GM18909 (cell line): ENCODE measurements around the gene NAGA.
A peak's percentile ranks its signal among the peaks of the same experiment; 100 is the strongest.
"Not testable (repeated sequence)": the region's sequence is repeated elsewhere in the genome, so short reads cannot be mapped to it uniquely, and the experiment has no call there.

Experiments used
- ATAC-seq: cut with Tn5 transposase; IDR thresholded peaks from one replicate; pipeline ENCODE4 v1.9.1; 2021; ENCODE audit warnings: mild to moderate bottlenecking; ENCODE audit not compliant: unreplicated experiment, poor library complexity

NAGA gene

GRCh38 chr22:42070517-42071422, at the start of gene NAGA:
Gene NAGA, minus strand, starts transcription at chr22:42070812. Its CDS starts 515 bp downstream, at chr22:42070297.
- peak; percentile 87 for ATAC-seq

DNA sequence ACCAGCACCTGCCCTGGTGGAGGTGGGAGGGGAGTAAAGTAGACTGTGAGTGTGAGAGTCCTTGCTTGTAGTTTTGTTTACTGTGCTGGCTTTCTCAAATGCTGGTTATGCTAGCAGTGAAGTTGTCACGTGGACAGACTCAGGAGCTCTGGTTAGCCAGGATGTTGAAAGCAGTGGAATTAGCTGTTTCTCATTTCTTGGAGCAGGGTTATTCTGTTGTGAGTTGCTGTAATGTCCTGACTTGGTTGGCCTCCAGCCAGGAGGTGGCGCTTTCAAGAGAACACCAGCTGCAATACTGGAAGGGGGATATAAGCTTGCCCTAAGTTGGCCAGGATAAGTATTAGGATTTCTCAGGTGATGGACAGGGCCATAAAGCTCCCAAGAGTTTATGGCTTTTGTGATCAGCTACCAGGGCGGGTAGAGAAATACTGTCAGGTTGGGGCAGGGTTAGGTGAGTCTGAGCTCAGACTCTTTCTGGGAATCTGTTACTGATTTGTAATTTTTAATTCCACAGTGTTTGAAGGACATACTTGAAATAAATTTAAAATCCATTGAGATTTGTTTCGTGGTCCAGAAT, 46.3 kb upstream of the NAGA start:
- no peak for ATAC-seq

- ATAC-seq: not testable (repeated sequence)
These were observed 44.8 kb upstream of the NAGA start for GRCh38 chr22:42115420-42115830.

GRCh38 chr22:42114721-42115120, 44.1 kb upstream of the NAGA start:
- ATAC-seq: no peak

DNA sequence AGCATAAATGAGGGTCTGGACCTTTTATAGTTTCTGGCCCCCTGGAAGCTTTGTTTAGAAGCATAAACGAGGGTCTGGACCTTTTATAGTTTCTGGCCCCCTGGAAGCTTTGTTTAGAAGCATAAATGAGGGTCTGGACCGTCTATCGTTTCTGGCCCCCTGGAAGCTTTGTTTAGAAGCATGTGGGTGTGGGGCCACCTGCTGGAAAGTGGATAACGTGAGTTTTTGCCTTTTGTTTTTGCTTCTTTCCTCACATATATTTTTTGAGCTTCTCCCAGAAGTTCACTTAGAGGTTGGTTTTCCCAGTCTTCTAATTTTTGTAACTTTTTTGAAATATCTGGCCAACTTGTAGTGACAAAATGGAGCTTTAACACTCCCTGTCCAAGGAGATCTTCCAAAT, 42.2 kb upstream of the NAGA start:
- ATAC-seq: not testable (repeated sequence)

DNA sequence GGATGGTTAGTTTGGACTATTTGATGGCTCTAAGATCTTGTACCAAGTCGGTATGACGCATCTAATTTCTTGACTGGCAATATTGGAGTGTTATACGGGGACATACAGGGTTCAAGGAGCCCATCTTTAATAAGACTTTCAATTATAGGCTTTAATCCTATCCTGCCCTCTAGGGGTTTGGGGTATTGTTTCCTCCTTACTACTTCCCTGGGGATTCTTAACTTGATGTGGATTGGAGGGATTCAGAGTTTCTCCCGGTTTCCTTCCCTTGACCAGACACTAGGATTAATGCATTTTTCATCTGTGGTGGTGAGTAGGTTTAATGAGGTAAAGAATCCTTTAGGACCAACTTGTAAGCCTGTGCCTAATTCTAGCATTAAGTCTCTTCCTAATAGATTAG, 41.2 kb upstream of the NAGA start:
- ATAC-seq: no peak

GRCh38 chr22:42108848-42109247, 38.2 kb upstream of the NAGA start:
- no peak for ATAC-seq

DNA sequence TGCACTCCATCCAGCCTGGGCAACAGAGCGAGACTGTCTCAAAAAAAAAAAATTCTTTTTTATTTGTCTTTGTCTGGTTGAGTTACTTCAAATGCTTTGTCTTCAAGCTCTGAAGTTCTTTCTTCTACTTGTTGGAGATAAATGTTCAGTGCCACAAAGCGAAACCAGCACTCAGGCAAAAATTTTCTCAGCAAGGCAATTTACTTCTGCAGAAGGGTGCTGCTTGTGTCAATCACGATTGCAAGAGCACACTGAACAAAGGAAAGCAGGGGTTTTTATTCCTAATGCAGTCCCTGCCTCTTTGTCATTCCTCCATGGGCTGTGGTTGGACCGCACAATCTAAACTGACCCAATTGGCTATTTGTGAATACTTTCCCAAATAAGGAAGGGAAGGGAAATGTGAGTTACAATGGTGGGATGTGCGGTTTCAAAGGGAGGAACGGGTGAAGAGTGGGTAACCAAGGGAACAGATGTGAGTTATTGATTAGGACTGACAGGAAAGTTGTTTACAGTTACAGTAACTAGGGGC, 33.8 kb upstream of the NAGA start:
- ATAC-seq: not testable (repeated sequence)

- no peak for ATAC-seq
These were observed 30.6 kb upstream of the NAGA start for GRCh38 chr22:42101199-42101598.

- ATAC-seq: no peak
These were observed 20.8 kb upstream of the NAGA start for GRCh38 chr22:42091455-42091782.

DNA sequence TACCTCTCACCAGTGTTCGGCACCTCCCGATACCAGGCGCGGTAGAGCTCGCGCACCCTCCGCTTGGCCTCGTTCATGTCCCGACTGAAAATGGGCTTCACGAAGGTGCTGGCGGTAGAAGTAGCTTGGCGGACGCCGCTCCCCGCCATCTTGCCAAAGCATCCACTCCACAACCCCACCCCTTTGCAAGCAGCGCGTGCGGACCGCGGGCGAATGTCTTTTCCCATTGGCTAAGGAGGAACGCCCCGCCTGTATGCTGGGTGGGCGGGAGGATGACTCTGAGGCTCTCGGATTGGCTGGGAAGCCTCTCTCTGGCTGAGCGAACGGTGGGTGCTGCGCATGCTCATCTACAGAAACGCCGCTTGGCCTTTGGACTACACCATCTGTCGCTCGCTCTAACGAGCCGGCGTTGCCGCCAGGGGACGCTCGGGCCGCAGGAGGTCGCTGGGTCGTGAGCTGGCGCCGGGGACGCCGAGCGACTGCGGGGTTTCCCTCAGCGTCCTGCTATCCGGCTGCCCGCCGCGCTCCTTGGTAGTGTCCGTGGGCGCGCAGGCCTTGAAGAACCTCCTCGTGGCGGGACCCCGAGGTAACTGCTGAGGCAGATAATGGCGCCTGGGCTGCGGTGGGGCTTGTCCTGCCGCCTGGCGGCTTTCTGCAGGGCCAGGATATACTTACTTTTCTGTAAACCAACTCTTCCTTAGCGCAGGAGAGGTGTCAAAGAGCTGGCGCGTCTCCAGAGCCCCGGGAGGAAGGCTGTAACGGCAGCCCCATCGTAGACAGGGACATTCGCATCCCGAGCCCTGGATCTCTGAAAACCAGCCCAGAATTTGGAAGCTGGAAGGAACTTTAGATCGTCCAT, 20.2 kb upstream of the NAGA start, which contains the start of gene NDUFA6:
TSS of gene NDUFA6 (minus strand) at position 177 of the 859 bp plus-strand sequence. CDS start at position 149, 28 bp downstream.
- peak; percentile 95 for ATAC-seq

- no peak for ATAC-seq
These were observed 15.4 kb upstream of the NAGA start for GRCh38 chr22:42086051-42086450.

GRCh38 chr22:42084874-42085273, 14.3 kb upstream of the NAGA start:
- no peak for ATAC-seq

DNA sequence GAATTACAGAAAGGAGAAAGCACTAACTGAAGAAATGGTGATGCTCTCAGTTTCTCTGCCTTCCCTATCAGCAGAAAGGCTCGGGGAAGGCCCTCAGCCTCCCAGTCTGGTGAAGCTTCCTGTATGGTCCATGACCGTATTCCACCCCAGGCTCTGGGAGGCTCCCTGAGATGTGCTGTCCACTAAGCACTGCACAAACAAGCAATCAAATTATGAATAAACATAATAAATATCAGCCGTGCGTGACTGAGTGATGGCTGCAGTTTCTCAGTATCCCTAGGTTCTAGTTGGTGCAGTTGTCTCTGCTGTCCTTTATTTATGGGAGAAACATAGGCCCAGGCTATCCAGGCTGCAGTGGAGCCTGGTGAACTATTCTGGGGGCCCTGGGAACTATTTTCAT, 12.5 kb upstream of the NAGA start:
- no peak for ATAC-seq

DNA sequence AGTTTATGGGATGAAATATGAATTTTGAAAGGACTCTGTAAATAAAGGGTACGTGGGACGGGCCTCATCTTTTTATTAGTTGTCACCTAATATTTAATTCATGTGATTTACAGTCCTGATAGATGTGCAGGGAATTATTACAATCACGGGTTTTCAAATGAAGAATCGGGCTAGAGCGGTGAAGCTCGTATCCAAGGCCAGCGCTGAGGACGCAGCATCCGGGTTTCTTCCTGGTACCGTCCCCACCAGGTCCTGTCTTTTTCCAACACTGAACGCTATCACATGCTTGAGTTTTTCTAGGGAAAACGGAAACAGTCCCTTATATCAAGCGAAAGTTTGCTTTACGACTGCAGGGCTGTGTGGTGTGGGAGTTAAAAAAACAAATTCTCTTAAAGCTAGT, 9.7 kb upstream of the NAGA start:
- no peak for ATAC-seq

DNA sequence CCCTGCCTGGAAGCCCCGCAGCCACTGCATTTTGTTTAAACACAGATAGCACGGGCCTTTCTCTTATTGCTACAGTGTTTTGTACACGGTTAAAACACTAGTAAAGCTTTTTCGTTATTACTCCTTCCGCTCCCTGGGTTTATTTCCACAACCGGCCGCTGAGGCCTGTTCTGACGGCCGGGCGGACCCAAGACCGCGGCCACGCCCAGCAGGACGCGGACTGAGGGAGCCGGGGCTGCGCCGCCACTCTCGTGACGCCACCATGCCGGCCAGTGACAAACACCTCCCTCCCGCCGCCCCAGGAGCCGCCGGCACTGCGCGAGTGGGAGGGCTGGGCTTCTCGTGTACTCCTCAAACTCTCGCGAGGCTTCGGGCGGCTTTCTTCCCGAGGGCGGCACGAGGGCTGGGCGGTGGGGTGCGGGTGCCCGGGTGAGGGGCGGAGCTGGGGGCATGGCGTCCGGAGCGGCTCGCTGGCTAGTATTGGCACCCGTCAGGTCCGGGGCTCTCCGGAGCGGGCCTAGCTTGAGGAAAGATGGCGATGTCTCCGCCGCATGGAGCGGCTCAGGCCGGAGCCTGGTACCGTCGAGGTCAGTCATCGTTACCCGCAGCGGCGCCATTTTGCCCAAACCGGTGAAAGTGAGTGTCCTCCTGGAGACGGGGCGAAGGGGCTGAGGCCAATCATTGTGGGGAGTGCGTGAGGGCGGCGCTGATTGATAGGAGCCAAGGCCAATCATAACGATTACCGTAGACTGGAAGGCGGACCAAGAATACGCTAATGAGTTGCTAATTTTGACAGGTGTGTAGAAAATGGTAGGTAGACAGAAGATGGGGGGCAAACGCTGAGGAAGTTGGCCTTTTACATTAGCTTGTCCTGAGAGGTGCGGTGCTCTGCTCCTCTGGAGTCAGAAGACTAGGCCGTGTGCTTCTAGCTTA, 9.0 kb upstream of the NAGA start, which contains the start of gene SMDT1:
TSS of gene SMDT1 (plus strand) at position 382 of the 933 bp plus-strand sequence. CDS start at position 451, 69 bp downstream.
- ATAC-seq: peak; percentile 85

GRCh38 chr22:42078469-42079318, 8.1 kb upstream of the NAGA start:
- no peak for ATAC-seq

DNA sequence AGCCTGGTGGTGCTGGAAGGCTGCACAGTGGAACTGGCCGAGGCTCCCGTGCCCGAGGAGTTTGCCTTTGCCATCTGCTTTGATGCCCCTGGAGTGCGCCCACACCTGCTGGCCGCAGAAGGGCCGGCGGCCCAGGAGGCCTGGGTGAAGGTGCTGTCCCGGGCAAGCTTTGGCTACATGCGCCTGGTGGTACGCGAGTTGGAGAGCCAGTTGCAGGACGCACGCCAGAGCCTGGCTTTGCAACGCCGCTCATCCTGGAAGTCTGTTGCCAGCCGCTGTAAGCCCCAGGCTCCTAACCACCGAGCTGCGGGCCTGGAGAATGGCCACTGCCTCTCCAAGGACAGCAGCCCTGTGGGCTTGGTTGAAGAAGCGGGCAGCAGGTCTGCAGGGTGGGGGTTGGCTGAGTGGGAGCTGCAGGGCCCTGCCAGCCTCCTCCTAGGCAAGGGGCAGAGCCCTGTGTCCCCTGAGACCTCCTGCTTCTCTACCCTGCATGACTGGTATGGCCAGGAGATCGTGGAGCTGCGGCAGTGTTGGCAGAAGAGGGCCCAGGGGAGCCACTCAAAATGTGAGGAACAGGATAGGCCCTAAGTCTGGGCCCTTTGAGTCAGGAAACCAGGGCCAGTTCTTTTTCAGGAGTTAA, 7.0 kb upstream of the NAGA start:
- ATAC-seq: no peak
